ENCODE results near the gene SRSF7. TPM values are rescaled to one million over a fixed set of nuclear protein-coding genes. Genes with fewer than 3 reads are reported as not detected.

Gene SRSF7
- total RNA-seq, 1 experiment from 2014 or later = 299 TPM

- Mint-ChIP-seq H3K27me3 (ENCODE audit: low read depth) (no peaks in the 10 kb centered on the region), H3K4me3 (no peak overlapping the region), H3K4me1 (no peaks in the 10 kb centered on the region), H3K36me3 (peaks cover 3% of the 10 kb centered on the region; the same call in 1 of the 2 replicates), H3K9me3 (no peaks in the 10 kb centered on the region), H3K27ac (peak overlapping the region; percentile 80; the same call in 1 of the 2 replicates)
- ATAC-seq = peak; percentile 51; the same call in 1 of the 2 replicates
- TF ChIP-seq ZNF317 (CRISPR knock-in tag; IDR thresholded peaks at IDR 0.05; ENCODE audit: borderline replicate concordance, low read depth) = no peak
- no peak for TF ChIP-seq GABPB1 (CRISPR knock-in tag; IDR thresholded peaks at IDR 0.05)
- no peak for TF ChIP-seq ATF3 (CRISPR knock-in tag; conservative IDR thresholded peaks at IDR 0.05)
- no peak for DNase-seq (ENCODE audit: low spot score)
- ChIA-PET POLR2A (no interaction called here), CTCF (interaction anchor here (0.6 to 4.5 kb wide), 4 partner anchors 11 to 187 kb away, joined by 3 to 30 read pairs (median 4); no protein-coding TSS in a partner anchor)
These were observed 28.7 kb downstream of the SRSF7 start for GRCh38 chr2:38722271-38723061.

- no peak for DNase-seq (ENCODE audit: low spot score)
- peaks cover 3% of the 10 kb centered on the region; the same call in 1 of the 2 replicates for H3K36me3 Mint-ChIP-seq
- H3K27me3 Mint-ChIP-seq (ENCODE audit: low read depth) = no peaks in the 10 kb centered on the region
- peak overlapping the region; percentile 10; the same call in 1 of the 2 replicates for H3K27ac Mint-ChIP-seq
- no peaks in the 10 kb centered on the region for H3K9me3 Mint-ChIP-seq
- POLR2A ChIA-PET = no interaction called here
- no peak for ATAC-seq
- no peaks in the 10 kb centered on the region for H3K4me1 Mint-ChIP-seq
- H3K4me3 Mint-ChIP-seq = no peak overlapping the region
- CTCF ChIA-PET = no interaction called here
- TF ChIP-seq FOXP4 (CRISPR knock-in tag; IDR thresholded peaks at IDR 0.05) = no peak
- TF ChIP-seq ARID4B (CRISPR knock-in tag; IDR thresholded peaks at IDR 0.05; ENCODE audit: borderline replicate concordance) = no peak
- no peak for TF ChIP-seq MAX (CRISPR knock-in tag; IDR thresholded peaks at IDR 0.05)
- no peak for TF ChIP-seq EMX1 (CRISPR knock-in tag; IDR thresholded peaks at IDR 0.05)
- no peak for TF ChIP-seq ESRRA (CRISPR knock-in tag; IDR thresholded peaks at IDR 0.05; ENCODE audit: borderline replicate concordance)
- TF ChIP-seq FOXJ3 (CRISPR knock-in tag; IDR thresholded peaks at IDR 0.05; ENCODE audit: borderline replicate concordance) = no peak
- TF ChIP-seq ZNF512 (CRISPR knock-in tag; IDR thresholded peaks at IDR 0.05; ENCODE audit: borderline replicate concordance) = no peak
- TF ChIP-seq JAZF1 (CRISPR knock-in tag; IDR thresholded peaks at IDR 0.05) = no peak
- no peak for TF ChIP-seq MYBL2 (CRISPR knock-in tag; IDR thresholded peaks at IDR 0.05)
- no peak for TF ChIP-seq ZNF281 (CRISPR knock-in tag; IDR thresholded peaks at IDR 0.05)
- TF ChIP-seq STAT6 (CRISPR knock-in tag; conservative IDR thresholded peaks at IDR 0.05; ENCODE audit: low read depth) = no peak
- TF ChIP-seq ZBTB43 (CRISPR knock-in tag; IDR thresholded peaks at IDR 0.05) = no peak
These were observed 30.4 kb downstream of the SRSF7 start for GRCh38 chr2:38720613-38721241.

Data from WTC11 (cell line).